UCSD-AML1 (cell line): ENCODE data around the gene CD52.
A peak's percentile ranks its signal among the peaks of the same experiment; 100 is the strongest.
"Not testable (repeated sequence)": the region's sequence is repeated elsewhere in the genome, so short reads cannot be mapped to it uniquely, and the experiment has no call there.

Source experiments
- DNase-seq: peaks from one replicate; lab custom pipeline; 2025; ENCODE audit not compliant: unreplicated experiment; lab: John Stamatoyannopoulos, UW

CD52 gene

GRCh38 chr1:26327956-26328362 lies 10.2 kb downstream of the CD52 start:
- DNase-seq: no peak

GRCh38 chr1:26328597-26328996 lies 10.8 kb downstream of the CD52 start:
- no peak for DNase-seq

- not testable (repeated sequence) for DNase-seq
Measured at GRCh38 chr1:26329380-26329779, 11.6 kb downstream of the CD52 start.

- DNase-seq: no peak
Measured at GRCh38 chr1:26330276-26330675, 12.5 kb downstream of the CD52 start.

GRCh38 chr1:26333312-26333711 lies 15.6 kb downstream of the CD52 start:
- DNase-seq: not testable (repeated sequence)

GRCh38 chr1:26335774-26336476 lies 18.2 kb downstream of the CD52 start:
- peak; percentile 52 for DNase-seq

- no peak for DNase-seq
Measured at GRCh38 chr1:26336477-26337205, 18.9 kb downstream of the CD52 start.

- DNase-seq: no peak
Measured at GRCh38 chr1:26337206-26337535, 19.4 kb downstream of the CD52 start.

GRCh38 chr1:26337625-26338024 lies 19.9 kb downstream of the CD52 start:
- DNase-seq: no peak

GRCh38 chr1:26338670-26339069 lies 20.9 kb downstream of the CD52 start:
- DNase-seq: no peak

GRCh38 chr1:26340047-26340481 lies 22.3 kb downstream of the CD52 start:
- DNase-seq: no peak

GRCh38 chr1:26344147-26344920 lies 26.6 kb downstream of the CD52 start:
- no peak for DNase-seq

- DNase-seq: no peak
Measured at GRCh38 chr1:26345718-26346117, 28.0 kb downstream of the CD52 start.

GRCh38 chr1:26346274-26347033 lies 28.7 kb downstream of the CD52 start:
- no peak for DNase-seq

- no peak for DNase-seq
Measured at GRCh38 chr1:26349188-26349876, 31.6 kb downstream of the CD52 start.

- no peak for DNase-seq
Measured at GRCh38 chr1:26349877-26350244, 32.1 kb downstream of the CD52 start.

- no peak for DNase-seq
Measured at GRCh38 chr1:26350343-26350700, 32.6 kb downstream of the CD52 start.

GRCh38 chr1:26350701-26351589 lies 33.2 kb downstream of the CD52 start:
- no peak for DNase-seq

- DNase-seq: no peak
Measured at GRCh38 chr1:26351590-26352337, 34.0 kb downstream of the CD52 start.
